ENCODE results near the gene AMIGO3. TPM values are rescaled to one million over a fixed set of nuclear protein-coding genes. Genes with fewer than 3 reads are reported as not detected.

AMIGO3 gene
- total RNA-seq, 1 experiment from 2014 or later = 0.32 TPM

DNA sequence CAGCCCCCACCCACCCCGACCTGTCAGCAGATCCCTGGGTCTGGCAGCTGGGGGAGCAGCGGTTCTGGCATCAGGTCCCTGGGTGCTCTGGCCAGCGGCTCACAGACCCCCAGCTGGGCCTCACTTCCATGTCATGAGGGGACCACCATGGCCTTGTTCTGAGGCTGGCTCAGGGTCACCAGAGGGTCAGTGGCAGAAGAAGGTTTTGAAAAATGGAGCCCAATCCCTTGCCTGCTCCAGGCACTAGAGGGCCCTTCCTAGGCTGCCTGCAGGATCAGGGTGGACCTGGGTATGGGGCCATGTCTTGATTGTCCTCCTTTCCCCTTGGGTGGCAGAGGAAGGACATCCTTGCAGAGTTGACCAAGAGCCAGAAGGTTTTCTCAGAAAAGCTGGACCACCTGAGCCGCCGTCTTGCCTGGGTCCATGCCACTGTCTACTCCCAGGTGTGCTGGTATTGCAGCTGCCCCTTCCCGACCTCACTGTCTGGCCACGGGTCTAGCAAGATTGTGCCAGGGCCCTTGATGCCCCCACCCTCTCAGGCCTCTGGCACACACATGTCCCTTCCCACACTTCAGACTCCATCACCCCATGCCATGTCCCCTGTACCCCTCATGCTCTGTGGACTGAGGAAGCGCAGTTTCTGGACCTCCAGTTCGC lies 12.9 kb downstream of the AMIGO3 start:
- Histone ChIP-seq H3K27me3 (ENCODE audit: insufficient read depth, low read length) (no peaks in the 10 kb centered on the region), H3K79me2 (ENCODE audit: insufficient read depth, low read length) (no peaks in the 10 kb centered on the region), H3K4me2 (ENCODE audit: low read length) (no peak overlapping the region), H3K4me3 (replicated peaks in 1 of 2; ENCODE audit: low read depth in 1 of 2, low read length in 2 of 2) (no peak overlapping the region), H3K9me2 (ENCODE audit: insufficient read depth) (no peaks in the 10 kb centered on the region), H3K9ac (ENCODE audit: low read length) (no peak overlapping the region), H3K27ac (ENCODE audit: low read depth, low read length) (no peak overlapping the region), H2AFZ (ENCODE audit: low read depth, low read length, poor library complexity, severe bottlenecking) (no peak overlapping the region), H3K9me3 (ENCODE audit: control insufficient read depth in 1 of 2, insufficient read depth in 1 of 2, low read depth in 1 of 2, low read length in 2 of 2) (no peaks in the 10 kb centered on the region), H3K36me3 (ENCODE audit: control insufficient read depth in 1 of 2, insufficient read depth in 2 of 2, low read length in 2 of 2) (peaks cover 0 to 4% of the 10 kb centered on the region in 2 experiments; a peak in 2 of 4 replicates), H4K20me1 (ENCODE audit: insufficient read depth) (no peaks in the 10 kb centered on the region), H3K4me1 (ENCODE audit: control insufficient read depth in 1 of 2, insufficient read depth in 2 of 2, low read length in 2 of 2) (no peaks in the 10 kb centered on the region)
- ChIA-PET RAD21 (ENCODE audit: low non-redundant PET in 1 of 2, low total read pairs in 2 of 2, uncharacterized antibody in 2 of 2, unreplicated experiment in 2 of 2) (no interaction called here), POLR2A (interaction anchor here (0.6 kb wide), 1 partner anchor 88 kb away, joined by 3 read pairs; no protein-coding TSS in a partner anchor), CTCF (no interaction called here)
- no TSS peak for BruUV-seq (replicated peaks)
- no peak for TF ChIP-seq MAX (IDR thresholded peaks at IDR 0.05)
- TF ChIP-seq, protein P1, sequence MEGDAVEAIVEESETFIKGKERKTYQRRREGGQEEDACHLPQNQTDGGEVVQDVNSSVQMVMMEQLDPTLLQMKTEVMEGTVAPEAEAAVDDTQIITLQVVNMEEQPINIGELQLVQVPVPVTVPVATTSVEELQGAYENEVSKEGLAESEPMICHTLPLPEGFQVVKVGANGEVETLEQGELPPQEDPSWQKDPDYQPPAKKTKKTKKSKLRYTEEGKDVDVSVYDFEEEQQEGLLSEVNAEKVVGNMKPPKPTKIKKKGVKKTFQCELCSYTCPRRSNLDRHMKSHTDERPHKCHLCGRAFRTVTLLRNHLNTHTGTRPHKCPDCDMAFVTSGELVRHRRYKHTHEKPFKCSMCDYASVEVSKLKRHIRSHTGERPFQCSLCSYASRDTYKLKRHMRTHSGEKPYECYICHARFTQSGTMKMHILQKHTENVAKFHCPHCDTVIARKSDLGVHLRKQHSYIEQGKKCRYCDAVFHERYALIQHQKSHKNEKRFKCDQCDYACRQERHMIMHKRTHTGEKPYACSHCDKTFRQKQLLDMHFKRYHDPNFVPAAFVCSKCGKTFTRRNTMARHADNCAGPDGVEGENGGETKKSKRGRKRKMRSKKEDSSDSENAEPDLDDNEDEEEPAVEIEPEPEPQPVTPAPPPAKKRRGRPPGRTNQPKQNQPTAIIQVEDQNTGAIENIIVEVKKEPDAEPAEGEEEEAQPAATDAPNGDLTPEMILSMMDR (IDR thresholded peaks at IDR 0.05 in 2 of 3, conservative IDR thresholded peaks at IDR 0.05 in 1 of 3; ENCODE audit: borderline replicate concordance in 1 of 3, insufficient read depth in 1 of 3, low read depth in 2 of 3, low read length in 2 of 3) = no peak
- TF ChIP-seq RAD21 (IDR thresholded peaks at IDR 0.05; ENCODE audit: low read depth) = no peak
- TF ChIP-seq ZNF274 (IDR thresholded peaks at IDR 0.05; ENCODE audit: low read depth, low read length) = no peak
- no peak for TF ChIP-seq SIN3A (IDR thresholded peaks at IDR 0.05; ENCODE audit: low read depth)
- TF ChIP-seq EZH2phosphoT487 (IDR thresholded peaks at IDR 0.05; ENCODE audit: borderline replicate concordance) = no peak
- TF ChIP-seq REST (IDR thresholded peaks at IDR 0.05; ENCODE audit: low read depth) = no peak
- no peak for TF ChIP-seq POLR2AphosphoS5 (IDR thresholded peaks at IDR 0.05; ENCODE audit: low read depth, low read length)
- TF ChIP-seq SRF (IDR thresholded peaks at IDR 0.05; ENCODE audit: low read depth) = no peak
- no peak for TF ChIP-seq CEBPB (IDR thresholded peaks at IDR 0.05; ENCODE audit: low read depth)
- TF ChIP-seq, protein P2, sequence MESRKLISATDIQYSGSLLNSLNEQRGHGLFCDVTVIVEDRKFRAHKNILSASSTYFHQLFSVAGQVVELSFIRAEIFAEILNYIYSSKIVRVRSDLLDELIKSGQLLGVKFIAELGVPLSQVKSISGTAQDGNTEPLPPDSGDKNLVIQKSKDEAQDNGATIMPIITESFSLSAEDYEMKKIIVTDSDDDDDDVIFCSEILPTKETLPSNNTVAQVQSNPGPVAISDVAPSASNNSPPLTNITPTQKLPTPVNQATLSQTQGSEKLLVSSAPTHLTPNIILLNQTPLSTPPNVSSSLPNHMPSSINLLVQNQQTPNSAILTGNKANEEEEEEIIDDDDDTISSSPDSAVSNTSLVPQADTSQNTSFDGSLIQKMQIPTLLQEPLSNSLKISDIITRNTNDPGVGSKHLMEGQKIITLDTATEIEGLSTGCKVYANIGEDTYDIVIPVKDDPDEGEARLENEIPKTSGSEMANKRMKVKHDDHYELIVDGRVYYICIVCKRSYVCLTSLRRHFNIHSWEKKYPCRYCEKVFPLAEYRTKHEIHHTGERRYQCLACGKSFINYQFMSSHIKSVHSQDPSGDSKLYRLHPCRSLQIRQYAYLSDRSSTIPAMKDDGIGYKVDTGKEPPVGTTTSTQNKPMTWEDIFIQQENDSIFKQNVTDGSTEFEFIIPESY (IDR thresholded peaks at IDR 0.05; ENCODE audit: extremely low read depth, insufficient replicate concordance, low read length) = no peak
- TF ChIP-seq, protein P3, sequence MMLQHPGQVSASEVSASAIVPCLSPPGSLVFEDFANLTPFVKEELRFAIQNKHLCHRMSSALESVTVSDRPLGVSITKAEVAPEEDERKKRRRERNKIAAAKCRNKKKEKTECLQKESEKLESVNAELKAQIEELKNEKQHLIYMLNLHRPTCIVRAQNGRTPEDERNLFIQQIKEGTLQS (IDR thresholded peaks at IDR 0.05) = no peak
- no peak for TF ChIP-seq TCF7L2 (IDR thresholded peaks at IDR 0.05; ENCODE audit: borderline replicate concordance, extremely low read depth, insufficient read depth, insufficient read length)
- no peak for TF ChIP-seq ELF1 (IDR thresholded peaks at IDR 0.05; ENCODE audit: borderline replicate concordance, low read depth)
- intact Hi-C loops (cut with micrococcal nuclease) = no loop called here
- ATAC-seq = no peak
- no peak for DNase-seq (ENCODE audit: low read depth, low spot score)

All from HCT116 (cell line).